ENCODE measurements around the gene WNT7A. TPM values are rescaled to one million over a fixed set of nuclear protein-coding genes. Genes with fewer than 3 reads are reported as not detected.

The WNT7A gene
- total RNA-seq, 1 experiment from 2014 or later, result 0.34 TPM

- Histone ChIP-seq H3K4me2 (ENCODE audit: low read length) (peak overlapping the region; percentile 59), H3K9ac (ENCODE audit: low read length) (peak overlapping the region; percentile 48), H3K79me2 (ENCODE audit: insufficient read depth, low read length) (no peaks in the 10 kb centered on the region), H3K9me3 (ENCODE audit: control insufficient read depth in 1 of 2, insufficient read depth in 1 of 2, low read depth in 1 of 2, low read length in 2 of 2) (no peaks in the 10 kb centered on the region), H3K4me1 (ENCODE audit: control insufficient read depth in 1 of 2, insufficient read depth in 2 of 2, low read length in 2 of 2) (peaks cover 39 to 72% of the 10 kb centered on the region in 2 experiments), H3K27ac (ENCODE audit: low read depth, low read length) (peak overlapping the region; percentile 64), H3K36me3 (ENCODE audit: control insufficient read depth in 1 of 2, insufficient read depth in 2 of 2, low read length in 2 of 2) (no peaks in the 10 kb centered on the region), H2AFZ (ENCODE audit: low read depth, low read length, poor library complexity, severe bottlenecking) (no peak overlapping the region), H3K27me3 (ENCODE audit: insufficient read depth, low read length) (no peaks in the 10 kb centered on the region), H3K4me3 (replicated peaks in 1 of 2; ENCODE audit: low read depth in 1 of 2, low read length in 2 of 2) (no peak overlapping the region), H4K20me1 (ENCODE audit: insufficient read depth) (no peaks in the 10 kb centered on the region), H3K9me2 (ENCODE audit: insufficient read depth) (no peaks in the 10 kb centered on the region)
- ChIA-PET RAD21 (ENCODE audit: low non-redundant PET in 1 of 2, low total read pairs in 2 of 2, uncharacterized antibody in 2 of 2, unreplicated experiment in 2 of 2) (no interaction called here), CTCF (no interaction called here), POLR2A (no interaction called here)
- ATAC-seq (peak; percentile 14; the same call in 1 of the 2 replicates), DNase-seq (ENCODE audit: low read depth, low spot score) (no peak)
- intact Hi-C loops (cut with micrococcal nuclease), result no loop called here
- no peak for TF ChIP-seq REST (IDR thresholded peaks at IDR 0.05; ENCODE audit: low read depth)
- TF ChIP-seq ZFX (IDR thresholded peaks at IDR 0.05), result no peak
- TF ChIP-seq RAD21 (IDR thresholded peaks at IDR 0.05; ENCODE audit: low read depth), result no peak
- no peak for TF ChIP-seq SIN3A (IDR thresholded peaks at IDR 0.05; ENCODE audit: low read depth)
- TF ChIP-seq EZH2 (IDR thresholded peaks at IDR 0.05), result no peak
- TF ChIP-seq CEBPB (IDR thresholded peaks at IDR 0.05; ENCODE audit: low read depth), result no peak
- TF ChIP-seq ELF1 (IDR thresholded peaks at IDR 0.05; ENCODE audit: borderline replicate concordance, low read depth), result no peak
- no peak for TF ChIP-seq EGR1 (IDR thresholded peaks at IDR 0.05; ENCODE audit: low read depth)
- no peak for TF ChIP-seq ZNF274 (IDR thresholded peaks at IDR 0.05; ENCODE audit: low read depth, low read length)
- TF ChIP-seq POLR2AphosphoS5 (IDR thresholded peaks at IDR 0.05; ENCODE audit: low read depth, low read length), result no peak
- TF ChIP-seq CBX3 (IDR thresholded peaks at IDR 0.05; ENCODE audit: low read depth), result no peak
- no TSS peak for BruUV-seq (replicated peaks)
These were observed 27.2 kb downstream of the WNT7A start for GRCh38 chr3:13852638-13853009.
